NCI-H2227 treated with DMSO at 0.1 percent for 48 hours (cell line): ENCODE measurements around the gene PRIMA1.

Experiments used
- DNase-seq: peaks from one replicate; lab custom pipeline; 2025; lab: John Stamatoyannopoulos, UW

The PRIMA1 gene

GRCh38 chr14:93753647-93754046 is 34.6 kb downstream of the PRIMA1 start:
- DNase-seq = no peak

- DNase-seq = no peak
These were observed 35.2 kb downstream of the PRIMA1 start for GRCh38 chr14:93752980-93753561.

- DNase-seq = no peak
These were observed 36.2 kb downstream of the PRIMA1 start for GRCh38 chr14:93751946-93752655.

GRCh38 chr14:93749076-93749420 is 39.2 kb downstream of the PRIMA1 start:
- DNase-seq = no peak

GRCh38 chr14:93748208-93749075 is 39.8 kb downstream of the PRIMA1 start:
- DNase-seq = no peak

GRCh38 chr14:93747560-93747959 is 40.7 kb downstream of the PRIMA1 start:
- DNase-seq = no peak

- DNase-seq = no peak
These were observed 41.2 kb downstream of the PRIMA1 start for GRCh38 chr14:93747102-93747501.

GRCh38 chr14:93745603-93746273 is 42.5 kb downstream of the PRIMA1 start:
- DNase-seq = no peak

- DNase-seq = no peak
These were observed 43.4 kb downstream of the PRIMA1 start for GRCh38 chr14:93744876-93745275.

- DNase-seq = no peak
These were observed 44.1 kb downstream of the PRIMA1 start for GRCh38 chr14:93744176-93744575.

- DNase-seq = no peak
These were observed 44.8 kb downstream of the PRIMA1 start for GRCh38 chr14:93743270-93744060.

GRCh38 chr14:93742761-93743160 is 45.5 kb downstream of the PRIMA1 start:
- DNase-seq = no peak

GRCh38 chr14:93741556-93742230 is 46.6 kb downstream of the PRIMA1 start:
- DNase-seq = no peak

- DNase-seq = peak; percentile 51
These were observed 50.7 kb downstream of the PRIMA1 start for GRCh38 chr14:93737634-93738033.

GRCh38 chr14:93736378-93737014 is 51.8 kb downstream of the PRIMA1 start:
- DNase-seq = no peak

- DNase-seq = no peak
These were observed 53.1 kb downstream of the PRIMA1 start for GRCh38 chr14:93735206-93735605.

GRCh38 chr14:93734086-93734822 is 54.0 kb downstream of the PRIMA1 start:
- DNase-seq = no peak

- DNase-seq = no peak
These were observed 54.7 kb downstream of the PRIMA1 start for GRCh38 chr14:93733631-93734030.

GRCh38 chr14:93733231-93733630 is 55.1 kb downstream of the PRIMA1 start:
- no peak for DNase-seq

GRCh38 chr14:93732524-93732923 is 55.8 kb downstream of the PRIMA1 start:
- DNase-seq = no peak
